Cardiac muscle cell (in vitro differentiated cells and primary cell): ENCODE results near the gene ZGPAT. TPM values are rescaled to one million over a fixed set of nuclear protein-coding genes. Genes with fewer than 3 reads are reported as not detected.

Experiments used
- DNase-seq, 2 donors: peaks; one replicate each; pipeline versions ENCODE4 v3.0.0 to v3.0.0-alpha.2; 2010 to 2017; ENCODE audit warnings: low read depth in 1 of 2, low spot score in 1 of 2
- H3K27ac ChIP-seq: fragments of 200-600 bp; sonication (generic); 2 replicates; pipeline ENCODE4 v1.5.1; 2016
- H3K27me3 ChIP-seq: fragments of 200-600 bp; sonication (generic); 2 replicates; pipeline ENCODE4 v1.6.0; 2016; ENCODE audit warnings: control low read depth
- H3K36me3 ChIP-seq: fragments of 200-600 bp; sonication (generic); 2 replicates; pipeline ENCODE4 v1.5.1; 2016; ENCODE audit warnings: control low read depth
- H3K4me1 ChIP-seq: fragments of 200-600 bp; sonication (generic); 2 replicates; pipeline ENCODE4 v1.8.1; 2017; ENCODE audit warnings: low read depth, mild to moderate bottlenecking, mixed run types
- H3K4me3 ChIP-seq: fragments of 200-600 bp; sonication (generic); 2 replicates; pipeline ENCODE4 v1.5.1; 2016; ENCODE audit warnings: mild to moderate bottlenecking
- H3K9me3 ChIP-seq: fragments of 200-600 bp; sonication (generic); 2 replicates; pipeline ENCODE4 v1.5.1; 2017; ENCODE audit warnings: low read depth, mild to moderate bottlenecking, control low read depth
- polyA plus RNA-seq: library from polyadenylated mRNA; unstranded; fragments of >200 nt; fragmentation: Nextera tagmentation; extraction: Ambion mirVana; gene quantifications from 2 replicates; pipeline ENCODE4 v1.2.1, GENCODE V29; 2016
- total RNA-seq: library from RNA; depleted of rRNA; stranded (reverse); fragments of >200 nt; gene quantifications from 2 replicates; pipeline ENCODE4 v1.2.3, GENCODE V29; 2016
- TF ChIP-seq, protein P1 (sequence below): IDR thresholded peaks from 2 replicates; pipeline ENCODE4 v1.5.1; 2012; ENCODE audit warnings: low read depth, mild to moderate bottlenecking, low read length

ZGPAT gene
- total and polyA plus RNA-seq, 2 experiments from 2014 or later: 36.3 to 37.5 TPM

GRCh38 chr20:63731410-63731809 lies 23.6 kb downstream of the ZGPAT start:
- H3K36me3 ChIP-seq: peaks cover 8% of the 10 kb centered on the region
- no peaks in the 10 kb centered on the region for H3K27me3 ChIP-seq
- no peaks in the 10 kb centered on the region for H3K9me3 ChIP-seq
- no peak overlapping the region for H3K27ac ChIP-seq
- H3K4me3 ChIP-seq: no peak overlapping the region
- TF ChIP-seq, protein P1, sequence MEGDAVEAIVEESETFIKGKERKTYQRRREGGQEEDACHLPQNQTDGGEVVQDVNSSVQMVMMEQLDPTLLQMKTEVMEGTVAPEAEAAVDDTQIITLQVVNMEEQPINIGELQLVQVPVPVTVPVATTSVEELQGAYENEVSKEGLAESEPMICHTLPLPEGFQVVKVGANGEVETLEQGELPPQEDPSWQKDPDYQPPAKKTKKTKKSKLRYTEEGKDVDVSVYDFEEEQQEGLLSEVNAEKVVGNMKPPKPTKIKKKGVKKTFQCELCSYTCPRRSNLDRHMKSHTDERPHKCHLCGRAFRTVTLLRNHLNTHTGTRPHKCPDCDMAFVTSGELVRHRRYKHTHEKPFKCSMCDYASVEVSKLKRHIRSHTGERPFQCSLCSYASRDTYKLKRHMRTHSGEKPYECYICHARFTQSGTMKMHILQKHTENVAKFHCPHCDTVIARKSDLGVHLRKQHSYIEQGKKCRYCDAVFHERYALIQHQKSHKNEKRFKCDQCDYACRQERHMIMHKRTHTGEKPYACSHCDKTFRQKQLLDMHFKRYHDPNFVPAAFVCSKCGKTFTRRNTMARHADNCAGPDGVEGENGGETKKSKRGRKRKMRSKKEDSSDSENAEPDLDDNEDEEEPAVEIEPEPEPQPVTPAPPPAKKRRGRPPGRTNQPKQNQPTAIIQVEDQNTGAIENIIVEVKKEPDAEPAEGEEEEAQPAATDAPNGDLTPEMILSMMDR: no peak
- DNase-seq: no peak
- no peaks in the 10 kb centered on the region for H3K4me1 ChIP-seq

DNA sequence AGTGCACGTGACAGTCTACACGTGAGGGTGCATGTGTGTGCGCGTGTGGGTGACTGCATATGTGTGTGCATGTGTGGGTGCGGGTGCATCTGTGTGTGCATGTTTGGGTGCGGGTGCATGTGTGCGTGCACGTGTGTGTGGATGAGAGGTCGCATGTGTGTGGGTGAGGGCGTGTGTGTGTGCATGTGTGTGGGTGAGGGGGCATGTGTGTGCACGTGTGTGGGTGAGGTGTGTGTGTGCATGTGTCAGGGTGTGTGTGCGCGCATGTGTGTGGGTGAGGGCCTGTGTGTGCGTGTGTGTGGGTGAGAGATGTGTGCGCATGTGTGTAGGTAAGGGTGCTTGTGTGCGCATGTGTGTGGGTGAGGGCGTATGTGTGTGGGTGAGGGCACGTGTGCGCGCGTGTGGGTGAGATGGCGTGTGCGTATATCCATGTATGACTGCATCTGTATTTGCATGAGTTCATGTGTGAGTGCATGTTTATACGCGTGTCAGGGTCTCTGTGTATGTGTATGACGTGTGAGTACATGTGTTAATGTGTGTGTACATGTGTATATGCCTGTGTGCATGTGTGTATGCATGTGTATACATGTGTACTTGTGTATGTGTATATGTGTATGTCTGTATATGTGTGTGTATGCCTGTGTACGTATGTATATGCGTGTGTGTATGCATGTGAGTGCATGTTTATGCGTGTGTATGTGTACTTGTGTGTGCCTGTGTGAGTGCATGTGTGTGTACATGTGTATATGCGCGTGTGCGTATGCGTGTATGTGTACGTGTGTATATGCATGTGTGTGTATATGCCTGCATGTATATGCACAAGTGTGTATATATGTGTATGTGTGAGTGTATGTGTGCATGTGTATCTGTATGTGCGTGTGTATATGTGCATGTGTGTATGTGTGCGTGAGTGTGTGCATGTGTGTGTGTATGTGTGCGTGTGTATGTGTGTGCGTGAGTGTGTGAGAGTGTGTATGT lies 24.6 kb downstream of the ZGPAT start:
- Histone ChIP-seq H3K36me3 (peaks cover 8% of the 10 kb centered on the region), H3K4me3 (no peak overlapping the region)
- TF ChIP-seq, protein P1: no peak

GRCh38 chr20:63733117-63733516 lies 25.3 kb downstream of the ZGPAT start:
- H3K4me3 ChIP-seq: no peak overlapping the region
- H3K4me1 ChIP-seq: peaks cover 5% of the 10 kb centered on the region
- DNase-seq: no peak
- no peak overlapping the region for H3K27ac ChIP-seq
- no peaks in the 10 kb centered on the region for H3K27me3 ChIP-seq
- no peaks in the 10 kb centered on the region for H3K9me3 ChIP-seq
- TF ChIP-seq, protein P1: no peak
- H3K36me3 ChIP-seq: peaks cover 8% of the 10 kb centered on the region

More for the DNA sequence above, 24.6 kb downstream of the ZGPAT start:
- Histone ChIP-seq H3K27ac (no peak overlapping the region), H3K9me3 (no peaks in the 10 kb centered on the region), H3K27me3 (no peaks in the 10 kb centered on the region), H3K4me1 (no peaks in the 10 kb centered on the region)
- DNase-seq: no peak

- DNase-seq: no peak
- H3K27ac ChIP-seq: no peak overlapping the region
- peaks cover 10% of the 10 kb centered on the region for H3K4me1 ChIP-seq
- TF ChIP-seq, protein P1: no peak
- no peak overlapping the region for H3K4me3 ChIP-seq
- no peaks in the 10 kb centered on the region for H3K9me3 ChIP-seq
- H3K36me3 ChIP-seq: peaks cover 8% of the 10 kb centered on the region
- H3K27me3 ChIP-seq: no peaks in the 10 kb centered on the region
Observed at GRCh38 chr20:63733579-63734081, 25.8 kb downstream of the ZGPAT start.

DNA sequence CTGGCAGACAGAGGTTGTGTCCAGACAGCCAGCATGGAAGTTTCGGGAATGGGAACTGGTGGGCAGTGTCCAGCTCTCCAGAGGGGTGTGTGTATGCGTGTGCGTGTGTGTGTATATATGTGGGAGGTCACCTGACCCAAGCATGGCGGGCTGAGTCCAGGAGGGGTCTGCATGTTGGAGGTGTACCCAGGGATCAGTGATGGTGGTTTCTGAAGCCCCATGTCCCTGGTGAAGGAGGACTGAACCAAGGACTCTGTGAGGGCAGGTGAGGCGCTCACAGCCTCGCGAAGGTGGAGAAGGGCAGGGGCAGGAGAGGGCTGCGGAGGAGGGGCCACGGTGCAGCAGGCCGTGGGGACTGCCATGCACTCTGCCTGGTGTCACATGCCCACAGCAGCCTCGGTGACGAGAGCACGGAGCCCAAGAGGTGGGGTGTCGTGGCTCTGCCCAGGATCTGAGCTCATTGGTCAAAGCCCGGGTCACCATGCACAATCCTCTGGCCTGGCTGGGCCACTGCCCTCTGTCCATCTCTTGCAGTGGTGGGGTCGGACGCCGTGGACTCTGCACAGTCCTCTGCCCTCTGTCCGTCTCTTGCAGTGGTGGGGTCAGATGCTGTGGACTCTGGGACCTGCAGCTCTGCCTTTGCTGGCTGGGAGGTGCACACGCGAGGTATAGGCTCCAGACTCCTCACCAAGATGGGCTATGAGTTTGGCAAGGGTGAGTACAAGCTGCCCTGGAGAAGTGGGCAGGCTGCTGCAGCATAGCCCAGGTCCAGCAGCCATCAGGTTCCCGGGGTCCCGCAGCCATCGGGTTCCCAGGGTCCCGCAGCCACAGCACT lies 26.5 kb downstream of the ZGPAT start:
- Histone ChIP-seq H3K4me3 (no peak overlapping the region), H3K27me3 (no peaks in the 10 kb centered on the region), H3K36me3 (peaks cover 8% of the 10 kb centered on the region), H3K4me1 (peaks cover 12% of the 10 kb centered on the region), H3K27ac (no peak overlapping the region), H3K9me3 (no peaks in the 10 kb centered on the region)
- no peak for DNase-seq
- TF ChIP-seq, protein P1: no peak
